COLO668 (cell line): ENCODE data around the gene SOHLH2.

Experiments used
- DNase-seq: peaks from one replicate; lab custom pipeline; 2025; ENCODE audit not compliant: unreplicated experiment; lab: John Stamatoyannopoulos, UW

SOHLH2 gene

DNA sequence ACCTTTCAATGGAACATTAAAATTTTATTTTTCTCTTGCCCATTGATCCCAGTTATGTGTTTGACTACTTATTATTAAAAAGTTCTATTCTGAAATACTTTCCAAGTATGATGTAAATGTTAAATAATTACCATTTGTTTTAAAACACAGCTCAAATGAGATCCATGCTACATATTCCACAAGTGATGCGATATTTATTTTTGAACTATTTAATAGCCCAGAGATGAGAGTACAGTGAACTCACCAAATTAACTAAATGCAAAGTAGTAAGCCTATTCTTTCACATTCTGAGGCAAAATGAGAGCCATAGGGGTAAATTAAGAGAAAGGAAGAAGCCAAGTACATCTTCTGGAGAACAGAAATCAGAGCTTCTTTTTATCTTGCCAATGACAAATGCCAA is 82.0 kb downstream of the SOHLH2 start:
- no peak for DNase-seq

DNA sequence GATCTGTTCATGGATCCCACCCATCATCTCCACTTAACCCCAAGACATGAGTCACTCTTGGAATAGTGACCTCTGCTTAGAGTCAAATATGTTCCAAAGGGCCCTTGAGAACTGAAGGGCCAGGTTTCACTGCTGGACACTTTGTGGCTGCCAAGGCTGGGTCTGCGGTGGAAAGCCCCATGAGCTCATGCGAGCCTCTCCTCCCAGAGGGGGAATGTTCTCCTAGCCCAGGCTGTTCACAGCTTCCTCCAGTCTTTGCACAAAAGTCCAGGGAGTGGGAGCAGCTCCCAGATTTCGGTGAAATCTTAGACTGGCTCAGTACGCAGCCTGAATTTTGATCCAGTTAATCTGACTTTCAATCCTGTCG is 82.4 kb downstream of the SOHLH2 start:
- DNase-seq, result peak; percentile 50

DNA sequence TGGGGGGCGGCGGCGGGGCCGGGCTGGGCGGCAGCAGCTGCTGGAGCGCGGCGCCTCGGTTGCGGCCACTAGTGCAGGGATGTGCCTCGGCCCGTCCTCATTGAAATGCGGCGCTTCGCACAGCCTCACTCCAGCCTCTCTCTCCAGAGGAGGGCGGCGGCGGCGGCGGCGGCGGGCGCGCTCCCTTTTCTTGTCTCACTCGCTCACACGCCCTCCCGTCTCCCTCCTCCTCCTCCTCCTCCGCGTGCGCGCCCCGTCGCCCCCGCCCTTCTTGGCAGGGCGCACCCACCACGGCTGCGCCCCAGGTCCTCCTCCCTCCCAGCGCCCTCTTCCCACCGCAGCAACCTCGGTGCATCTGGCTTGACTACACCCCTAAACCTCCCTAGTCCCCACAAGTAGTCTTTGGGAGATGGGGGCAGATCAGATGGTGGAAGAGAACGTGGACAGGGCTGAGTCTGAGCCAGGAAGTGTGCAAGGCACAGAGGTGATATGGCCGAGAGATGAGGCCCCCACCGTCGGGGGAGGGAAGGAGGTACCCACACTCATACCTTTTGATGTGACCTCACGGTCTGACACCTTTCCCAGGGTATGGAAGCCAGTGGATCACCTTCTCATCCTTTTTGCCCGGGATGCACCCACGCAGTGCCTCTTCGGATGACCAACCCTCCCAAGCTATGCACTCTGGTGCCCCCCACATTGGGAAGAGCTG is 83.0 kb downstream of the SOHLH2 start, which contains the start of gene DCLK1:
Gene DCLK1 (minus strand): TSS at position 161 of the 709 bp plus-strand sequence.
- peak; percentile 83 for DNase-seq

DNA sequence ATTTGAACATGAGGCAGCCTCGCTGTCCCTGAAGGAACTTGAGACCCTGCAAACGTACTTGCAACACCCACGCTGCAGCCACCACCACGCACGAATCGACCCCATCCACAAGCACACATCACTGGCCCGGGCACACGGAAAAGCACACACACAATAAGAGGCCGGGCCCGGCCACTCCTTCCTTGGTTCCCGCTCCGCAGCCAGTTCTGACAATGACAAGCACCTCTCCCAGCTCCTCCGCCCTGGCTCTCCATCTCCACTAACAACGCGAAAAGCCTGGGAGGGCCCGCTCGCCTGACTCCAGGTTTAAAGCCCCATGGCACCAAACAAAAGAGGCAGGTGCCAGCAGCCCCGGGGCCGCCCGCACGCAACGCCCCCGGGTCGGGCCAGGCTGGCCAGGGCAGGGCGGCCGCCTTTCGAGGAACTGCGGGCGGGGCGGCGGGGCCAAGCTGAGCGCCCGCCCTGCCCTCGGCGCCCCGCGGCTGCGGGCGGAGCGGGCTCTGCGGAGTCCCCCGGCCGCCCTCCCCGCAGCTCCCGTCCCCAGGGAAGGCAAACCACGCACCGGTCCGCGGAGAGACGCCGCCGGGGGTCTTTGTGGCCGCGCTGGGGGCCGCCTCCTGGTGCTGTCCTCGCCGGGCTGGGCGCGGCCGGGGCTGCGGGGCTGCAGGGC is 83.7 kb downstream of the SOHLH2 start:
- DNase-seq, result peak; percentile 85

DNA sequence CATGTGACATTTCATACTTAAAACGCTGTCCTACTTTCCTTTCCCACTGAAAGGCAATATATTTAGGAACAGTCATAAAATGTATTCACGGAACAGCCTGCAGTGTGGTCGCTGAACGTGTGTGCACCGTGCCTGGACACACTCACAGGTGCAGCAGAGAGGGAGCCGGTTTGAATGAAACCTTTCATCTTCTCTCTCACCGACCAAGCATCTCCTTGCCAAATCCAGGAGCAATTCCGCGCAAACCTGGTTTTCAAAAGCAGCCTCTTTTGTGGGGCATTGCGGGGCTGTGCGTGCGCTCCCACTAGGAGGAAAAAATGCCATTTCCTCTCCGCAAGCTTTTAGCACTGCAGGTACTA is 84.2 kb downstream of the SOHLH2 start:
- peak; percentile 59 for DNase-seq

DNA sequence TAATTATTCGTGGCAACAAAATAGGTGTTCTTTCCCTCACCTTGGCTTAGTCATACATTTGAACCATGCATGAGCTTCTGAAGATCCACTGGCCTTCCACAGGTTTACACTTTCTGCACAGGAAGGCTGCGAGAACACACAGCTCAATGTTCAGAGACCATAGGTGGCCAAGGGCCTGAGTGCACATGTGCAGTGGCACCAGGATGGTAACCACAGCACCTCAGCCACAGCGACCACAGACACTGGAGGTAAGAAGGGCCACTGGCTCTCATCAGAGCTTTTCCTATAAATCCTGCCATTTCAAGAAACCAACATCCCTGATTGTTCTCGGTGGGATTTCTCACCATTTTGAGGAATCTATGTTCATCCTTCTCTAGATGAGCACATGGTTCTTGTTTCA is 84.8 kb downstream of the SOHLH2 start:
- DNase-seq, result no peak

DNA sequence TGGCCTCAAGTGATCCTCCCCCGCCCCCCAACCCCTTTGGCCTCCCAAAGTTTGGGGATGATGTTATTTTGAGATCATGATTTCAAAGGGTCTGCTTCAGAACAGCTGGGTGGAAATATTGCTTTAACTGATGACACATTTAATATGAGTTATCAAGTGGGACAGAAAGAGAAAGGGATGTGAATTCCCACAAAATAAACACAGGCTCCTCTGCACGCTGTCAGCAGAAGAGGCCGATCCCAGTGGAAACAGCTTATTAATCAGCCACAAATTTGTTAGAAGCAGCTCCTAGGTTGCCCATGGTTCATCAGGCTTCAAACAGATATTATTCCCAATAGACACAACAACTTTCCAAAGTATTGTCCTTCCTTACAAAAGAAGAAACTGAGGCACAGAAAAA is 87.9 kb downstream of the SOHLH2 start:
- no peak for DNase-seq

DNA sequence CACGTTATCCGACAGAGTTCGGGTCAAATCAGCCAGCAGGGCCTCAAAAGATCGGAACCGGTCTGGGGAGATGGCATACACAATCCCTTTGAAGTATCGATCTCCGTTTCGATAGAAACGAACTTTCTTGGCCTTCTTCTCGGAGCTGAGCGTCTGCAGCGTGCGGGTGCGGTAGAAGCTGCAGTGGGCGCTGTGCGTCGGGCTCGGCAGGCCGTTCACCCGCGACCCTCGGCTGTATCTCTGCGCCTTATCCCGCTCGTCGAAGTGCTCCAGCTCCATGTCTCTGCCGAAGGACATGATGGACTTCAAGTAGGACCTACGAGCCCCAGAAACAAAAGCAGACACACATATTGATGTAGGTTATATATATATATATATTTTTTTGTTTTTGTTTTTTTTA is 88.5 kb downstream of the SOHLH2 start:
- DNase-seq, result no peak

DNA sequence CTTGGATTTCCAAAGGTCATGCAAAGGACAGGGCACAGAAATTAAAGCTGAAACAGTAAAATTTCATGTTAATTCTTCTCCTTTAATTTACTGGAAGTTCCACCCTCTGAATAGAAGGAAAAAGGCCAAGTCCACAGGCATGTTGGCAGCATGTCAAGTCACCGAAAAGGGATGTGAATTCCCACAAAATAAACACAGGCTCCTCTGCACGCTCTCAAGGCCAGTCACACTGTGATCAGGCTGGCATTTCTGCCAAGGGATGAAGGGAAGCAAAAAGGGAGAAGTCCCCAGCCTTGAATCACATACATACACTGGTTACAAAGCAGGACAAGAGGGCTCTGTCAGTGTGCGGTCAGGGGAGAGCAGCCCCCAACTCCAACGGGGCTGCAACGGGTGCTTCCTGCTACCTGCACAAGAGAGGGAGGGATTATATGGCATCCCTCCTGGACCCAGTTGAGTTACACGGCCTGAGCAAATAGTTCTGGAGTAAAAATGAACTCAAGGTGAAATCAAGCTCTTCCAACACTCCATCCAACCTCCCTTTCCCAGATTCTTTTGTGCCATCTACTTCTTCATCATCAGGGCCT is 90.0 kb downstream of the SOHLH2 start:
- DNase-seq, result no peak
